ENCODE results near the gene TSHZ3. TPM values are rescaled to one million over a fixed set of nuclear protein-coding genes. Genes with fewer than 3 reads are reported as not detected.

TSHZ3 gene
- total RNA-seq, 4 donors from 2014 or later, result 0.19 to 5.3 (median 1.9) TPM

GRCh38 chr19:31261603-31262212, 87.5 kb downstream of the TSHZ3 start:
- DNase-seq, result no peak
- H3K27ac ChIP-seq, result peak overlapping the region in 2 of 4 donors; percentile 28 to 42
- H3K36me3 ChIP-seq, result no peaks in the 10 kb centered on the region
- peaks cover 0 to 23% (median 12%) of the 10 kb centered on the region in 3 donors for H3K4me1 ChIP-seq
- H3K27me3 ChIP-seq, result no peaks in the 10 kb centered on the region
- H3K4me3 ChIP-seq, result no peak overlapping the region
- intact Hi-C loops (cut with DNase I), result no loop called here
- H3K9me3 ChIP-seq, result no peaks in the 10 kb centered on the region
- WGBS, 2 donors, result 43 to 62% methylated on average over 11 of the region's 11 CpGs
- no peak for TF ChIP-seq CTCF (IDR thresholded peaks at IDR 0.05)
- no peak for TF ChIP-seq POLR2A (IDR thresholded peaks at IDR 0.05)

GRCh38 chr19:31261019-31261602, 88.1 kb downstream of the TSHZ3 start:
- intact Hi-C loops (cut with DNase I), result no loop called here
- 55 to 63% methylated on average over 3 of the region's 3 CpGs for WGBS, 2 donors
- Histone ChIP-seq H3K27me3 (no peaks in the 10 kb centered on the region), H3K36me3 (no peaks in the 10 kb centered on the region), H3K9me3 (no peaks in the 10 kb centered on the region), H3K4me1 (peaks cover 0 to 23% (median 12%) of the 10 kb centered on the region in 3 donors), H3K4me3 (no peak overlapping the region), H3K27ac (peak overlapping the region in 1 of 4 donors; percentile 16)
- no peak for DNase-seq
- TF ChIP-seq CTCF (IDR thresholded peaks at IDR 0.05), result no peak

- H3K4me3 ChIP-seq, result no peak overlapping the region
- H3K9me3 ChIP-seq, result no peaks in the 10 kb centered on the region
- no peak overlapping the region for H3K27ac ChIP-seq
- no peaks in the 10 kb centered on the region for H3K27me3 ChIP-seq
- peaks cover 0 to 23% (median 12%) of the 10 kb centered on the region in 3 donors for H3K4me1 ChIP-seq
- 81% methylated on average over 5 to 7 of the region's 7 CpGs for WGBS, 2 donors
- no peak for TF ChIP-seq POLR2A (IDR thresholded peaks at IDR 0.05)
- no peak for TF ChIP-seq CTCF (IDR thresholded peaks at IDR 0.05)
- no peaks in the 10 kb centered on the region for H3K36me3 ChIP-seq
- intact Hi-C loops (cut with DNase I), result no loop called here
- no peak for DNase-seq
Observed at GRCh38 chr19:31260171-31260933, 88.9 kb downstream of the TSHZ3 start.

- Histone ChIP-seq H3K4me3 (no peak overlapping the region), H3K4me1 (peaks cover 0 to 29% (median 12%) of the 10 kb centered on the region in 3 donors), H3K27ac (no peak overlapping the region), H3K36me3 (no peaks in the 10 kb centered on the region), H3K27me3 (no peaks in the 10 kb centered on the region), H3K9me3 (no peaks in the 10 kb centered on the region)
- no peak for DNase-seq
- WGBS, 2 donors, result 80 to 87% methylated on average over 12 to 13 of the region's 15 CpGs
- TF ChIP-seq POLR2A (IDR thresholded peaks at IDR 0.05), result no peak
- no peak for TF ChIP-seq CTCF (IDR thresholded peaks at IDR 0.05)
- intact Hi-C loops (cut with DNase I), result no loop called here
Observed at GRCh38 chr19:31258211-31259052, 90.8 kb downstream of the TSHZ3 start.

Data from esophagus squamous epithelium (tissue), 5 donors.